Amniotic stem cell (primary cell): ENCODE measurements around the gene NAALADL2.
"Not testable (repeated sequence)": the region's sequence is repeated elsewhere in the genome, so short reads cannot be mapped to it uniquely, and the experiment has no call there.

Source experiments
- DNase-seq: peaks from one replicate; lab custom pipeline; 2025; lab: John Stamatoyannopoulos, UW

Gene NAALADL2

GRCh38 chr3:175070946-175071345, 211.8 kb downstream of the NAALADL2 start:
- no peak for DNase-seq

- DNase-seq, result no peak
Measured at GRCh38 chr3:175073219-175073905, 214.2 kb downstream of the NAALADL2 start.

- no peak for DNase-seq
Measured at GRCh38 chr3:175075269-175075668, 216.1 kb downstream of the NAALADL2 start.

- no peak for DNase-seq
Measured at GRCh38 chr3:175077216-175077615, 218.1 kb downstream of the NAALADL2 start.

GRCh38 chr3:175082631-175083030, 223.5 kb downstream of the NAALADL2 start:
- DNase-seq, result no peak

- DNase-seq, result not testable (repeated sequence)
Measured at GRCh38 chr3:175087128-175087527, 228.0 kb downstream of the NAALADL2 start.

GRCh38 chr3:175088766-175089380, 229.7 kb downstream of the NAALADL2 start:
- DNase-seq, result no peak

GRCh38 chr3:175091426-175092114, 232.4 kb downstream of the NAALADL2 start:
- no peak for DNase-seq

- DNase-seq, result no peak
Measured at GRCh38 chr3:175093748-175094147, 234.6 kb downstream of the NAALADL2 start.

- DNase-seq, result no peak
Measured at GRCh38 chr3:175094344-175094743, 235.2 kb downstream of the NAALADL2 start.

- DNase-seq, result no peak
Measured at GRCh38 chr3:175098644-175099043, 239.5 kb downstream of the NAALADL2 start.

GRCh38 chr3:175102161-175102560, 243.0 kb downstream of the NAALADL2 start:
- DNase-seq, result no peak

- no peak for DNase-seq
Measured at GRCh38 chr3:175103298-175103697, 244.2 kb downstream of the NAALADL2 start.

- DNase-seq, result no peak
Measured at GRCh38 chr3:175105066-175105465, 245.9 kb downstream of the NAALADL2 start.

GRCh38 chr3:175107231-175107630, 248.1 kb downstream of the NAALADL2 start:
- DNase-seq, result no peak

- no peak for DNase-seq
Measured at GRCh38 chr3:175107995-175108394, 248.9 kb downstream of the NAALADL2 start.

- no peak for DNase-seq
Measured at GRCh38 chr3:175108613-175109151, 249.5 kb downstream of the NAALADL2 start.

- no peak for DNase-seq
Measured at GRCh38 chr3:175111036-175111435, 251.9 kb downstream of the NAALADL2 start.

- DNase-seq, result no peak
Measured at GRCh38 chr3:175118382-175118941, 259.3 kb downstream of the NAALADL2 start.

GRCh38 chr3:175121225-175121624, 262.1 kb downstream of the NAALADL2 start:
- DNase-seq, result no peak

GRCh38 chr3:175127075-175127662, 268.0 kb downstream of the NAALADL2 start:
- no peak for DNase-seq

- no peak for DNase-seq
Measured at GRCh38 chr3:175129126-175129525, 270.0 kb downstream of the NAALADL2 start.
